Ishikawa (cell line): ENCODE data around the gene KDR.

Experiments used
- CEBPB ChIP-seq: IDR thresholded peaks from 2 replicates; pipeline ENCODE4 v1.6.1; 2012
- CREB1 ChIP-seq: IDR thresholded peaks from 2 replicates; pipeline ENCODE4 v1.6.1; 2012; ENCODE audit warnings: low read depth
- EGR1 ChIP-seq: IDR thresholded peaks from 2 replicates; pipeline ENCODE4 v1.6.1; 2012
- EP300 ChIP-seq: IDR thresholded peaks from 2 replicates; pipeline ENCODE4 v1.6.1; 2012; ENCODE audit warnings: borderline replicate concordance
- FOXM1 ChIP-seq: IDR thresholded peaks from 2 replicates; pipeline ENCODE4 v1.6.1; 2012; ENCODE audit warnings: low read depth, borderline replicate concordance
- MAX ChIP-seq: IDR thresholded peaks from 2 replicates; pipeline ENCODE4 v1.6.1; 2012
- NFIC ChIP-seq: IDR thresholded peaks from 2 replicates; pipeline ENCODE4 v1.6.1; 2012
- RAD21 ChIP-seq: IDR thresholded peaks from 2 replicates; pipeline ENCODE4 v1.6.1; 2012; ENCODE audit warnings: low read depth
- REST ChIP-seq: IDR thresholded peaks from 2 replicates; pipeline ENCODE4 v1.6.1; 2012; ENCODE audit warnings: low read depth, mild to moderate bottlenecking
- TAF1 ChIP-seq: IDR thresholded peaks from 2 replicates; pipeline ENCODE4 v1.6.1; 2012; ENCODE audit warnings: low read depth, mild to moderate bottlenecking
- TCF12 ChIP-seq: IDR thresholded peaks from 2 replicates; pipeline ENCODE4 v1.6.1; 2012; ENCODE audit warnings: low read depth
- TEAD4 ChIP-seq: IDR thresholded peaks from 2 replicates; pipeline ENCODE4 v1.6.1; 2012
- USF1 ChIP-seq: IDR thresholded peaks from 2 replicates; pipeline ENCODE4 v1.6.1; 2012
- YY1 ChIP-seq: IDR thresholded peaks from 2 replicates; pipeline ENCODE4 v1.6.1; 2012; ENCODE audit warnings: low read depth
- ZBTB7A ChIP-seq: IDR thresholded peaks from 2 replicates; pipeline ENCODE4 v1.6.1; 2012; ENCODE audit warnings: low read depth

Gene KDR

GRCh38 chr4:55036405-55036804 lies 89.0 kb downstream of the KDR start:
- TF ChIP-seq FOXM1 (no peak), CREB1 (no peak), YY1 (no peak), TAF1 (no peak)

- no peak for TF ChIP-seq EGR1
- TF ChIP-seq RAD21, result no peak
- TF ChIP-seq CEBPB, result no peak
- TF ChIP-seq NFIC, result no peak
Observed at GRCh38 chr4:55035892-55036291, 89.5 kb downstream of the KDR start.

- TF ChIP-seq ZBTB7A, result no peak
- TF ChIP-seq USF1, result no peak
- TF ChIP-seq EGR1, result no peak
- no peak for TF ChIP-seq RAD21
- no peak for TF ChIP-seq TAF1
- TF ChIP-seq FOXM1, result no peak
- TF ChIP-seq CREB1, result no peak
- TF ChIP-seq TCF12, result no peak
- no peak for TF ChIP-seq MAX
- no peak for TF ChIP-seq YY1
- no peak for TF ChIP-seq CEBPB
- TF ChIP-seq EP300, result no peak
- no peak for TF ChIP-seq TEAD4
- no peak for TF ChIP-seq REST
- no peak for TF ChIP-seq NFIC
Observed at GRCh38 chr4:55033296-55033695, 92.1 kb downstream of the KDR start.

GRCh38 chr4:55032788-55033187 lies 92.6 kb downstream of the KDR start:
- TF ChIP-seq MAX, result no peak
- TF ChIP-seq CEBPB, result no peak

GRCh38 chr4:55032179-55032578 lies 93.2 kb downstream of the KDR start:
- TF ChIP-seq CEBPB, result no peak
- no peak for TF ChIP-seq EP300
- TF ChIP-seq EGR1, result no peak
- no peak for TF ChIP-seq CREB1
- TF ChIP-seq MAX, result no peak
- TF ChIP-seq USF1, result no peak
- no peak for TF ChIP-seq TCF12
- TF ChIP-seq TAF1, result no peak
- no peak for TF ChIP-seq REST
- TF ChIP-seq TEAD4, result no peak

- TF ChIP-seq YY1 (no peak), FOXM1 (no peak), CREB1 (no peak), TEAD4 (no peak), EP300 (no peak), TCF12 (no peak), USF1 (no peak), EGR1 (no peak), REST (no peak), ZBTB7A (no peak), TAF1 (no peak), NFIC (no peak), RAD21 (no peak), MAX (no peak), CEBPB (no peak)
Observed at GRCh38 chr4:55031158-55031557, 94.2 kb downstream of the KDR start.
